LNCAP (cell line): ENCODE data around the gene FGF19.
A peak's percentile ranks its signal among the peaks of the same experiment; 100 is the strongest.

Experiments
- TF ChIP-seq, protein P1 (sequence below): fragments of 450-650 bp; IDR thresholded peaks from 2 replicates; pipeline ENCODE4 v1.5.1; 2017; ENCODE audit warnings: mild to moderate bottlenecking

Gene FGF19

DNA sequence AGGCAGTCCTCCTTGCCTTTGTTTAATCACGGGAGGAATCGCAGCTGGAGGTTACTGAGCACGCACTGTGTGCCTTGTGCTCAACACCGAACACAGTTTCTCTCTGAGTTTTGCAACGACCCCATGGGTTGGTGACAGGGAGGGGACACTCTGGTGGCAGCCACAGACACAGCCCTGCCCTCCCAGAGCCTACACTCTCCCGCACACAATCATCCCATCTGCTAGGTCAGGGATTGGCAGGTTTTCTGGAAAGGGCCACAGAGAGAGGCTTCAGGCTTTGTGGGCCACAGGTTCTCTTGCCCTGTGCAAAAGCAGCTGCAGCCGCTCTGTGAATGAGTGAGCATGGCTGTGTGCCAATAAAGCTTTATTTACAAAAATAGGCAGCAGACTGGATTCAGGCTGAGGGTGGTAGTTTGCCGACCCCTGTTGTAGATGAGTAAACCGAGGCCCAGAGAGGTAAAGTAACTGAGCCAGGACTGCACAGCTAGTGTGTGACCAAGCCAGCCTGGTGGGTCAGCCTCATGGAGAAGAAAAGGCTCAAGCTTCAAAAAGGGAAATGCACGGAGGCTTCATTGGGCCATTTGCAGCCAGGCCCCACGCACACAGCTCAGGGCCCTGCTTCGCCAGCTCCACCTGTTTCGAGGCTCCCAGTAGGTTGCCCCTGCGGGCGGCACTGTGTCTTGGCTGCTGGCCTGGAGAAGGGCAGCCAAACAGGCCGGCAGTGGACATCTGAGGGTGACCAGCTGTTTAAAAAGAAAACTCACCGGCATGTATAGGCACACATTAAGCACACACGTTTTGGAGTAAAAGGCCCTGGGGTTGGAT is 45.0 kb downstream of the FGF19 start:
- TF ChIP-seq, protein P1, sequence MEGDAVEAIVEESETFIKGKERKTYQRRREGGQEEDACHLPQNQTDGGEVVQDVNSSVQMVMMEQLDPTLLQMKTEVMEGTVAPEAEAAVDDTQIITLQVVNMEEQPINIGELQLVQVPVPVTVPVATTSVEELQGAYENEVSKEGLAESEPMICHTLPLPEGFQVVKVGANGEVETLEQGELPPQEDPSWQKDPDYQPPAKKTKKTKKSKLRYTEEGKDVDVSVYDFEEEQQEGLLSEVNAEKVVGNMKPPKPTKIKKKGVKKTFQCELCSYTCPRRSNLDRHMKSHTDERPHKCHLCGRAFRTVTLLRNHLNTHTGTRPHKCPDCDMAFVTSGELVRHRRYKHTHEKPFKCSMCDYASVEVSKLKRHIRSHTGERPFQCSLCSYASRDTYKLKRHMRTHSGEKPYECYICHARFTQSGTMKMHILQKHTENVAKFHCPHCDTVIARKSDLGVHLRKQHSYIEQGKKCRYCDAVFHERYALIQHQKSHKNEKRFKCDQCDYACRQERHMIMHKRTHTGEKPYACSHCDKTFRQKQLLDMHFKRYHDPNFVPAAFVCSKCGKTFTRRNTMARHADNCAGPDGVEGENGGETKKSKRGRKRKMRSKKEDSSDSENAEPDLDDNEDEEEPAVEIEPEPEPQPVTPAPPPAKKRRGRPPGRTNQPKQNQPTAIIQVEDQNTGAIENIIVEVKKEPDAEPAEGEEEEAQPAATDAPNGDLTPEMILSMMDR: no peak

DNA sequence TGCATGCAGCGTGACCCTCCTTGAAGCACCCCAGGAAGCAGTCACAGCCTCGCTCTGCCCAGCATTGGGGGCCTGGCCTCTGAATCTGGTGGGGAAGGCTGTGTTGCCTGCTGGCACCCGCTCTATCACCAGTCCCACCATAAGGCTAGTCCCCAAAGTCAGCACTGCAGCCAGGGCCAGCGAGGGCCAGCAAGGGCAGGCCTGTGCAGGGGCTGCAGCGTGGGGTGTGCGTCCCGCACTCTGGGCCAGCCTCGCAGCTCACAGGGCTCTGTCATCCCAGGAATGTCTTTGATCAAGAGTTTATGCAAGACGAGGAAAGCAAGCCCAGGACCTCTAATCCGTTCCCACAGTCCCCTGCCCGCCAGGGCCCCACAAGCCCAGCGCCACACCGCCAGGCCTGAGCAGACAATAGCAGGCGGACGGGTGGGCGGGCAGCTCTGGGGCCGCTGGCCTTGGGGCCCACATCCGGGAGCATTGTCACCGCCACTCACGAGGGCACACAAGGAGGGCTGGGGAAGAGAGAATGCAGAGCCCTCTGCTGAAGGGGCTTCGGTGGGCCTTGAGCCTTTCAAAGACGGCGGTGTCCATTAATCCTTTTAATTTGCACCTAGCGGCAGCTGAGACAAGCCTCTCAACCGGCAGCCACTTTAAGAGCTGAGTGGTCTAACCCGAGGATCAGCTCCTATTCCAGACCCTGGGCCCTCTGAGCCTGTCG is 45.8 kb downstream of the FGF19 start:
- TF ChIP-seq, protein P1: no peak

DNA sequence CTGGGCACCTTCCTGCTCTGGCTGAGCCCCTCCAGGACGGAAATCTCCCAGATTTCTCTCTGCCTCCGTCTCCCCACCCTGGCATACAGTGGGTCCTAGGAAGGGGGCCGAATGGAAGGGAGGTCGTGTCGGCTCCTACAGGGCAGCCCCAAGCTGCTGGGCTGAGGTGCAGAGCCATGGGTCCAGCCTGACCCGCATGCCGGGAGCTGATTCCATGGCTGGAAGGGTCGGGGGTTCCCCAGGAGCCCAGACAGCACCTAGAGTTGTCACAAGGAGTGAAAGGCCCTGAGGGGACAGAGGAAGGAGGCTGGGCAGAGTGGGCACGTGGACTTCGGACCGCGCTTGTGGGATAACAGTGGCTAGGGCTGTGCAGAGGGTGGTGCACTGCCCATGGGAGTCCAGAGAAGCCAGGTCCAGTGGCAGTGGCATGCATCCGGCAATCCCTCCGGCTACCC is 46.3 kb downstream of the FGF19 start:
- TF ChIP-seq, protein P1: no peak

DNA sequence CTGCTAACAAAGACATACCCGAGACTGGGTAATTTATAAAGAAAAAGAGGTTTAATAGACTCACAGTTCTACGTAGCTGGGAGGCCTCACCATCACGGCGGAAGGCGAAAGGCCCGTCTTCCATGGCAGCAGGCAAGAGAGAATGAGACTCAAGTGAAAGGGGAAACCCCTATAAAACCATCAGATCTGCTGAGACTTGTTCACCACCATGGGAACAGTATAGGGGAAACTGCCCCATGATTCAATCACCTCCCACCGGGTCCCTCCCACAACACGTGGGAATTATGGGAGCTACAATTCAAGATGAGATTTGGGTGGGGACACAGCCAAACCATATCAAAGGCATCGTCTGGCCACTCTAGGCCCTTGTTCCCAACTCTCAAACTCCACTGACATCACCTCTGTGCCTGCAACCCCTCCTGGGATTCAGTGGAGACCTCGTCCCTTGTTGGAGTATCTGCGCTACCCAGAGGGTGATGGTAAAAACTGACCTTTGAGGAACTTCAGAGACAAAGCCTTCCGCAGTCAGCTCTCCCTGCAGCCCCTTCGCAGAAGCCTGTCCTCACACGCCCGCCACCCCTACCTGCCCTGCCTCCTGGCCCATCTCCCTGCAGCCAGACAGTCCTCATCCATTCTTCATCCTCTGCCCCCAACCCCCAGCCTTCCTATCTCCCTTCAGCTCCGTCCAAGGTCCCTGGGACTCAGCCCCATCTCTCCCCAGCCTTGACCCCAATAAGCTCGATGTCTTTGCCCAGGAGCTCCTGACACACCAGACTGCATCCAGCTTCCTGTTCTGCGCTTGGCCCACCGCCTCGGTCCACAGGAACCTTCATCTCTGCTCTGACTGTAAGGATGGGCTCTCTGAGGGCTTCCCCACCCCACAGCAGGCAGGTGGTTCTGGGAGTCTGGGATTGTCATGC is 47.0 kb downstream of the FGF19 start:
- TF ChIP-seq, protein P1: no peak

DNA sequence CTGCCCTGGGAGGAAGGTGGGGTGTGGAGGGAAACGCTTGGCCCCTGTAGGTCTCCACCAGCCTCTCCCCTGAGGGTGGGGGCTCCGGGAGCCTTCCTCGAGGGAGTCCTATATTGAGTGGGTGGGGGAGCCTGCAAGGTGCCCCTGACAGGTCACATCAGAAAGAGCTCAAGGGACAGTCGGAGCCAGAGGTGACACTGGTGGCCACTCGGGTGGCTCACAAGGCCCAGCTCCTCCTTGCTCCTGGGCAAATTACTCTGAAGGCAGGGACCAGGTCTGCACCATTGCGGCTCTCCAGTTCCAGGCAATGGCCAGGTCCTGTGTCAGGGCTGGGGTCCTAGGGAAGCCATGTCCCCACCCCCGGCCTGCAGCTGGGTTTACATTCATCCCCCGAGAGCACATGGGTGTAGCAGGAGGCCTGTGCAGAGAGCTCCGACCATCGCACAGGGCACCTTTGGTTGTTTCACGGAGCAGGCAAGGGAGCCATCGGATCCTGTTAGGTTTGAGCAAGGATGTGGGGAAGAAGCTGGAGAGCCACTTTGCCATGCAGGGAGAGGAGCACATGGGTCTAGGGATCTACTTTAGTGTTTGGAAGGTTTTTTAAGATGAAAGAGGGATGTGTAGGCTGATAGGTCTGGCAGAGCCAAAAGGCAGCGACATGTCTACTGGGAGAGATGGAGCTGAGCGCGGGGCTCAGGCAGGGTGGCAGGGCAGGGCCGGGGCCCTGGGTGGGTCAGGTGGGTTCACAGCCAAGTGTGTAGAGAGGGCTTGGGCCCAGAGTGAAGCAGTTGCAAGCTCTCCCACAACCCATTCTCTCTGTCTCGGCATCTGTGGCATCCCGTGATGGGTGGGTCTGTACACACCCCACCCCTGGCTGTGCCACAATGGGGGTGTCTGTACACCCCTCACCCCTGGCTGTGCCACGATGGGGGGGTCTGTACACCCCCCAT is 48.1 kb downstream of the FGF19 start:
- TF ChIP-seq, protein P1: no peak

DNA sequence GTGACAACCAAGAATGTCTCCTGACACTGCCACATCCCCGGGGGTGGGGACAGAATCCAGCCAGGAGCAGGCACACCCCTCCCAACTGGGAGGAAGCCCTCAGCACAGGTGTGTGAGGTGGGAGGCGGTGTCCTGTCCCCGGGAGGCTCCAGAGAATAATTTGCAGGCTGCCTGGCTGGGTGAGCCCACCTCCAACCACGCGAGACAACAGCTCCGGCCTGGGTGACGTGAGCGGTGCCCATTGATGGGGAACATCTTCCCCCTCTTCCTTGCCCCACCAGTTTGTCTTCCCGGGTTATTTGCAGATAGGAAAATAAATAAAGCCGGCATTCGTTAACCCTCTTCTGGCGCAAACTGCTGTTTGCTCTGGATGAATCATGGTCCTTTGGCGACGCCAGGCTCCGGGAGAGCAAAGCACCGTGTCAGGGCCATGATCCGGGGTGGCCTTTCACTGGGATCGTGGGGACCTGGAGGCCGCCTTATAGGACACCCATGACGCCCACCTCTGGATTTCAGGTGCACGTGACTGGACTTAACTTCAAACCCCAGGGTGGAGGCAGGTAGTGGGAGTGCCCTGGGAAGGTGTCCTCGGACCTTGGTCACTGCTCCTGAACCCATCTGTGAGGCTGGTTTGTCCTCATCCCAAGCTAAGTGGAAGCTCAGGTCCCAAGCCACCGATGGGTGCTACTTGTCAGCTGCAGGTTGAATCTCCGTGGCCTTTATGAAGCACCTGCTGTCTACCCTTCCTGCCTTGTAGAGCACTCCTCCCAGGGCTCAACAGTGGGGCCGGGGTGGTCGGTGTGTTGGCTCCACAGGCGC is 49.0 kb downstream of the FGF19 start:
- TF ChIP-seq, protein P1: peak; percentile 15; the same call in 1 of the 2 replicates
